ENCODE results near the gene MCAT. TPM values are rescaled to one million over a fixed set of nuclear protein-coding genes. Genes with fewer than 3 reads are reported as not detected.

MCAT gene
- total and polyA plus RNA-seq, 2 donors (not counting 3 experiments of a cell fraction or from before 2014, with no cell fraction given): 16.9 to 23.2 TPM

- no TSS peak for BruUV-seq (replicated peaks)
- no peaks in the 10 kb centered on the region for H3K9me3 ChIP-seq (replicated peaks; ENCODE audit: control insufficient read depth, insufficient read depth, low read length)
- no peak overlapping the region for H3K9ac ChIP-seq (replicated peaks; ENCODE audit: extremely low read depth, insufficient read depth, low read length)
- H3K4me2 ChIP-seq (ENCODE audit: insufficient read depth, low read length): no peak overlapping the region
- intact Hi-C loops (cut with micrococcal nuclease) (loop anchor here (2.0 kb wide), 1 partner anchor 33 kb away; the partner anchor contains the start of gene TTLL12), dilution Hi-C loops (cut with MboI; ENCODE audit: extremely low pct_ligation_motif_present, low sequenced_read_pairs) (no loop called here)
- H3K36me3 ChIP-seq (ENCODE audit: control insufficient read depth in 2 of 2, extremely low read depth in 1 of 2, insufficient read depth in 2 of 2, low read length in 2 of 2): peaks cover 0 to 7% of the 10 kb centered on the region in 2 experiments
- peaks cover 3% of the 10 kb centered on the region for H3K4me1 ChIP-seq (ENCODE audit: control insufficient read depth, extremely low read depth, insufficient read depth, low read length)
- DNase-seq (ENCODE audit: low read depth, low spot score) (no peak), FAIRE-seq (no peak)
- TF ChIP-seq POLR2AphosphoS5 (IDR thresholded peaks at IDR 0.05; ENCODE audit: insufficient read depth, low read depth, low read length) (no peak), GATA2 (IDR thresholded peaks at IDR 0.05; ENCODE audit: insufficient read depth, insufficient read length, low read depth, low read length) (no peak), FOS (IDR thresholded peaks at IDR 0.05; ENCODE audit: borderline replicate concordance, insufficient read depth, low read length) (no peak), CTCF (IDR thresholded peaks at IDR 0.05; ENCODE audit: extremely low read depth in 1 of 2, insufficient read depth in 1 of 2, low read depth in 1 of 2, low read length in 2 of 2) (no peak), POLR2A (IDR thresholded peaks at IDR 0.05; ENCODE audit: low read depth, low read length) (no peak), MYC (IDR thresholded peaks at IDR 0.05; ENCODE audit: low read depth, low read length) (no peak)
- H4K20me1 ChIP-seq (replicated peaks; ENCODE audit: control insufficient read depth, extremely low read depth, insufficient read depth, low read length): no peaks in the 10 kb centered on the region
- no peaks in the 10 kb centered on the region for H3K9me1 ChIP-seq (replicated peaks; ENCODE audit: control insufficient read depth, extremely low read depth, insufficient read depth, low read length)
- H3K27ac ChIP-seq (ENCODE audit: insufficient read depth, low read depth, low read length): no peak overlapping the region
- no peaks in the 10 kb centered on the region for H3K27me3 ChIP-seq (ENCODE audit: control insufficient read depth in 2 of 2, insufficient read depth in 2 of 2, low read length in 2 of 2)
- no peak overlapping the region for H2AFZ ChIP-seq (ENCODE audit: low read depth, low read length)
- POLR2A ChIA-PET: interaction anchor here (0.6 kb wide), 1 partner anchor 15 kb away, joined by 7 read pairs; no protein-coding TSS in a partner anchor
- peaks cover 64% of the 10 kb centered on the region for H3K79me2 ChIP-seq (ENCODE audit: control insufficient read depth, insufficient read depth, low read length)
- H3K4me3 ChIP-seq (replicated peaks in 1 of 3; ENCODE audit: insufficient read depth in 1 of 3, low read depth in 1 of 3, low read length in 3 of 3): no peak overlapping the region
- CTCF ChIA-PET: no interaction called here
Measured at GRCh38 chr22:43153899-43154298, 10.7 kb upstream of the MCAT start.

Data from endothelial cell of umbilical vein (primary cell).